Measurements from ENCODE around the gene NMNAT2.

The NMNAT2 gene

GRCh38 chr1:183278739-183279591 lies 139.2 kb downstream of the NMNAT2 start:
- Histone ChIP-seq H3K27me3 (ENCODE audit: insufficient read depth, low read length, poor library complexity) (no peaks in the 10 kb centered on the region), H3K4ac (ENCODE audit: low read depth, low read length) (peak overlapping the region; percentile 66), H3K27ac (ENCODE audit: low read depth, low read length) (peak overlapping the region; percentile 44), H3K79me1 (ENCODE audit: low read length) (no peaks in the 10 kb centered on the region), H3K79me2 (ENCODE audit: control insufficient read depth, insufficient read depth, low read length) (no peaks in the 10 kb centered on the region), H2BK15ac (replicated peaks; ENCODE audit: low read depth) (no peak overlapping the region), H2AK5ac (ENCODE audit: low read length) (peak overlapping the region; percentile 10), H3K4me2 (ENCODE audit: low read length) (no peak overlapping the region), H3K18ac (ENCODE audit: low read length) (peak overlapping the region; percentile 51), H3K36me3 (ENCODE audit: control insufficient read depth, insufficient read depth, low read length) (no peaks in the 10 kb centered on the region), H3K4me3 (ENCODE audit: low read length) (no peak overlapping the region), H3K23ac (ENCODE audit: low read length) (no peak overlapping the region), H2BK5ac (ENCODE audit: low read length) (peak overlapping the region; percentile 62), H3K56ac (ENCODE audit: low read length) (peak overlapping the region; percentile 8), H4K5ac (ENCODE audit: low read length) (no peak overlapping the region), H4K8ac (ENCODE audit: low read depth, low read length) (no peak overlapping the region), H3K4me1 (ENCODE audit: control insufficient read depth, low read depth, low read length) (peaks cover 15% of the 10 kb centered on the region), H3K9ac (ENCODE audit: low read length) (peak overlapping the region; percentile 5), H2BK120ac (ENCODE audit: low read depth, low read length) (peak overlapping the region; percentile 14)
- peak; percentile 53 for DNase-seq
- no CpG with 5 or more reads among the region's 12 CpGs for WGBS (ENCODE audit: extremely low coverage, insufficient coverage, low lambda C conversion rate)

- Histone ChIP-seq H3K27ac (ENCODE audit: low read depth, low read length) (peak overlapping the region; percentile 44), H3K4ac (ENCODE audit: low read depth, low read length) (no peak overlapping the region), H3K4me2 (ENCODE audit: low read length) (no peak overlapping the region), H3K56ac (ENCODE audit: low read length) (peak overlapping the region; percentile 17), H3K4me1 (ENCODE audit: control insufficient read depth, low read depth, low read length) (peaks cover 15% of the 10 kb centered on the region), H3K4me3 (ENCODE audit: low read length) (no peak overlapping the region), H3K36me3 (ENCODE audit: control insufficient read depth, insufficient read depth, low read length) (no peaks in the 10 kb centered on the region), H3K79me2 (ENCODE audit: control insufficient read depth, insufficient read depth, low read length) (no peaks in the 10 kb centered on the region), H2BK5ac (ENCODE audit: low read length) (no peak overlapping the region), H2BK15ac (replicated peaks; ENCODE audit: low read depth) (no peak overlapping the region), H2AK5ac (ENCODE audit: low read length) (no peak overlapping the region), H2BK120ac (ENCODE audit: low read depth, low read length) (no peak overlapping the region), H3K79me1 (ENCODE audit: low read length) (no peaks in the 10 kb centered on the region), H3K23ac (ENCODE audit: low read length) (peak overlapping the region; percentile 7), H4K8ac (ENCODE audit: low read depth, low read length) (no peak overlapping the region), H3K27me3 (ENCODE audit: insufficient read depth, low read length, poor library complexity) (no peaks in the 10 kb centered on the region), H3K9ac (ENCODE audit: low read length) (no peak overlapping the region), H4K5ac (ENCODE audit: low read length) (no peak overlapping the region), H3K18ac (ENCODE audit: low read length) (peak overlapping the region; percentile 51)
- DNase-seq, result peak; percentile 83
- WGBS (ENCODE audit: extremely low coverage, insufficient coverage, low lambda C conversion rate), result no CpG with 5 or more reads among the region's 7 CpGs
These were observed 140.1 kb downstream of the NMNAT2 start for GRCh38 chr1:183277821-183278738.

GRCh38 chr1:183276386-183277080 lies 141.6 kb downstream of the NMNAT2 start:
- WGBS (ENCODE audit: extremely low coverage, insufficient coverage, low lambda C conversion rate), result no CpG with 5 or more reads among the region's 9 CpGs
- Histone ChIP-seq H3K4me1 (ENCODE audit: control insufficient read depth, low read depth, low read length) (peaks cover 15% of the 10 kb centered on the region), H3K9ac (ENCODE audit: low read length) (no peak overlapping the region)

GRCh38 chr1:183275322-183275721 lies 142.9 kb downstream of the NMNAT2 start:
- Histone ChIP-seq H3K36me3 (ENCODE audit: control insufficient read depth, insufficient read depth, low read length) (no peaks in the 10 kb centered on the region), H3K79me1 (ENCODE audit: low read length) (no peaks in the 10 kb centered on the region), H3K4me2 (ENCODE audit: low read length) (no peak overlapping the region), H3K4me1 (ENCODE audit: control insufficient read depth, low read depth, low read length) (peaks cover 15% of the 10 kb centered on the region), H3K9ac (ENCODE audit: low read length) (no peak overlapping the region), H2BK15ac (replicated peaks; ENCODE audit: low read depth) (no peak overlapping the region), H3K4me3 (ENCODE audit: low read length) (no peak overlapping the region), H3K27ac (ENCODE audit: low read depth, low read length) (no peak overlapping the region), H2BK5ac (ENCODE audit: low read length) (no peak overlapping the region), H4K5ac (ENCODE audit: low read length) (no peak overlapping the region), H3K56ac (ENCODE audit: low read length) (no peak overlapping the region), H3K23ac (ENCODE audit: low read length) (no peak overlapping the region), H2BK120ac (ENCODE audit: low read depth, low read length) (no peak overlapping the region), H3K27me3 (ENCODE audit: insufficient read depth, low read length, poor library complexity) (no peaks in the 10 kb centered on the region), H2AK5ac (ENCODE audit: low read length) (no peak overlapping the region), H4K8ac (ENCODE audit: low read depth, low read length) (no peak overlapping the region), H3K18ac (ENCODE audit: low read length) (no peak overlapping the region), H3K4ac (ENCODE audit: low read depth, low read length) (no peak overlapping the region), H3K79me2 (ENCODE audit: control insufficient read depth, insufficient read depth, low read length) (no peaks in the 10 kb centered on the region)
- no CpG with 5 or more reads among the region's 3 CpGs for WGBS (ENCODE audit: extremely low coverage, insufficient coverage, low lambda C conversion rate)
- no peak for DNase-seq

More at GRCh38 chr1:183276386-183277080, 141.6 kb downstream of the NMNAT2 start:
- Histone ChIP-seq H3K36me3 (ENCODE audit: control insufficient read depth, insufficient read depth, low read length) (no peaks in the 10 kb centered on the region), H2BK15ac (replicated peaks; ENCODE audit: low read depth) (no peak overlapping the region), H2BK5ac (ENCODE audit: low read length) (no peak overlapping the region), H3K4me3 (ENCODE audit: low read length) (no peak overlapping the region), H3K79me2 (ENCODE audit: control insufficient read depth, insufficient read depth, low read length) (no peaks in the 10 kb centered on the region), H3K23ac (ENCODE audit: low read length) (no peak overlapping the region), H3K4ac (ENCODE audit: low read depth, low read length) (no peak overlapping the region), H4K5ac (ENCODE audit: low read length) (no peak overlapping the region), H3K27ac (ENCODE audit: low read depth, low read length) (no peak overlapping the region), H3K27me3 (ENCODE audit: insufficient read depth, low read length, poor library complexity) (no peaks in the 10 kb centered on the region), H3K79me1 (ENCODE audit: low read length) (no peaks in the 10 kb centered on the region), H2BK120ac (ENCODE audit: low read depth, low read length) (peak overlapping the region; percentile 29), H3K4me2 (ENCODE audit: low read length) (no peak overlapping the region), H2AK5ac (ENCODE audit: low read length) (no peak overlapping the region), H3K56ac (ENCODE audit: low read length) (no peak overlapping the region), H3K18ac (ENCODE audit: low read length) (no peak overlapping the region), H4K8ac (ENCODE audit: low read depth, low read length) (no peak overlapping the region)
- DNase-seq, result peak; percentile 44

GRCh38 chr1:183274836-183275235 lies 143.3 kb downstream of the NMNAT2 start:
- Histone ChIP-seq H3K36me3 (ENCODE audit: control insufficient read depth, insufficient read depth, low read length) (no peaks in the 10 kb centered on the region), H3K4me1 (ENCODE audit: control insufficient read depth, low read depth, low read length) (peaks cover 15% of the 10 kb centered on the region), H3K23ac (ENCODE audit: low read length) (no peak overlapping the region), H3K27ac (ENCODE audit: low read depth, low read length) (no peak overlapping the region), H3K79me1 (ENCODE audit: low read length) (no peaks in the 10 kb centered on the region), H3K18ac (ENCODE audit: low read length) (peak overlapping the region; percentile 22), H3K27me3 (ENCODE audit: insufficient read depth, low read length, poor library complexity) (no peaks in the 10 kb centered on the region), H4K8ac (ENCODE audit: low read depth, low read length) (no peak overlapping the region), H3K79me2 (ENCODE audit: control insufficient read depth, insufficient read depth, low read length) (no peaks in the 10 kb centered on the region), H3K4me2 (ENCODE audit: low read length) (no peak overlapping the region), H2AK5ac (ENCODE audit: low read length) (no peak overlapping the region), H3K9ac (ENCODE audit: low read length) (no peak overlapping the region), H2BK15ac (replicated peaks; ENCODE audit: low read depth) (no peak overlapping the region), H2BK120ac (ENCODE audit: low read depth, low read length) (no peak overlapping the region), H3K56ac (ENCODE audit: low read length) (no peak overlapping the region), H3K4ac (ENCODE audit: low read depth, low read length) (no peak overlapping the region), H4K5ac (ENCODE audit: low read length) (no peak overlapping the region), H3K4me3 (ENCODE audit: low read length) (no peak overlapping the region), H2BK5ac (ENCODE audit: low read length) (no peak overlapping the region)
- WGBS (ENCODE audit: extremely low coverage, insufficient coverage, low lambda C conversion rate), result no CpG with 5 or more reads among the region's 3 CpGs
- no peak for DNase-seq

Data from mesendoderm (in vitro differentiated cells).